Superior temporal gyrus (tissue), 1 donor: Measurements from ENCODE around the gene FRAS1.
"Not testable (repeated sequence)": the region's sequence is repeated elsewhere in the genome, so short reads cannot be mapped to it uniquely, and the experiment has no call there.

ENCODE experiments used
- DNase-seq: peaks from one replicate; pipeline ENCODE4 v3.0.0-alpha.2; 2016; ENCODE audit errors: extremely low spot score

The FRAS1 gene

DNA sequence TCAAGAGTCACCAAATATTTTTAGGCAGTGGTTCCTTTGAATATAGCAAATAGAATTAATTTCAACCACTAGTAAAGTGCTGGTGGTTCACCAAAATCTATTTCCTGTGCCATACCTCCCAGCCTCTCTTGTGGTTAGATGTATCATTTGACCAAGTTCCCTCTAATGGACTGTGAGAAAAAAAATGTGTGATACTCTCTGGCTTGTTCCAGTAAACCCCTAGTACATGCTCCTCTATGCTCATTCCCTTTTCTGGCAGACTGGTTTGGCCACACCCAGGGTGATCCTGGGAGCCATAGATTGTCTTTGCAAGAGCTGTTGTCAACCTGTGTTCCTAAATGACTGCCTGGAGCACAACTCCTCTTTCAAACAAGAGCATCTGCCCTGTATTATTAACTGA is 109.5 kb downstream of the FRAS1 start:
- no peak for DNase-seq

DNA sequence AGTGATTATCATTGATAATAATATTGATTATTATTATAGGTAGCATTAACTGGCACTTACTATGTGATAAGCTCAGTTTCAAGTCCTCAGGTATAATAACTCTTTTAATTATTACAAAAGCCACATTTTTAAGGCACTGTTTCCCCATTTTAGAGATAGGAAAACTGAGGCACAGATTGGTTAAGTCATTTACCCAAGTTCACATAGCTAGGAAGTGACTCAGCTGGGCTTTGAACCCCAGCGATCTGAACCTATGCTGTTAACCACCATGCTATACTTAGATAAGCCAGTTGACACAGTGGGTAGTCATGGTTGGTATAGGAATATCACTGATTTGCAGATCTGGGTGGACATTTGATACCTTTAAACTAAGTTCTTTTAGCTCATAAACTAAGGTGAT is 110.4 kb downstream of the FRAS1 start:
- no peak for DNase-seq

DNA sequence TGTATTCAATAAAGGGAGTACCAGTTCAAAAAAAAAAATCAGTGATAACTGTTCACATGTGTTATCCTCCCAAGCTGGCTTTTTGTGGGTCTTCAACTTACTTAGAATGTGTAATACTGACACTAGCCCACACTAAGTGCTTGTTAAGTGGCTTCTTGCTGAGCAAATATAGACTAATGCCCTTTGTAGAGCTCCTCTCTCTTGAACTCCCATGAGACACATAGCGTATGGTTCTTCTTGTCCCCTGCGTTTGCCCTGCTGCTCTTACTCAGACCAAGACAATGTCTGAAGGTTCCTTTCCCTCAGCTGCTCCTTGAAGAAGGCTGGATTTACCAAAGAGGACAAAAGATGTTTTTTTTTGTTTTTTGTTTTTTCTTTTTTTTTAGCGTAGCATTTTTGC is 110.9 kb downstream of the FRAS1 start:
- DNase-seq, result no peak

GRCh38 chr4:78169728-78170127 is 112.6 kb downstream of the FRAS1 start:
- DNase-seq, result no peak

GRCh38 chr4:78171482-78171881 is 114.4 kb downstream of the FRAS1 start:
- DNase-seq, result no peak

DNA sequence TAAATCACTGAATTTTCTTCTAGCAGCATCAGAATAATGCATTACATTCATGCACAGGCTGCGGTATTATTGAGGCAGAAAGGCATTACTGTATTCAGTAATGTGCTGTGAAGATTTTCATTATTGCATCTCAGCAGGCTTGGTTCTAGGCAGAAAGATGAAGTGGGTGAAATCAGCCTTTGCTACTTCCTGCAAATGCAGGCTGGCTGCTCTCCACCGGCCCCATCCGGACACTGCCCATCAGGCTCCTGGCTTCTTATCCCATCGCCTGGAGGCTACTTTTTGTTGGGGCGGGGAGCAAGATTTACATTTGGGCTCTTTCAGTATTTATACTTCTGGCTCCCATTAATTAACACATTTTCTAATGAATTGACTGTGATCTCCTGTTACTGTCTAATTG is 117.8 kb downstream of the FRAS1 start:
- DNase-seq, result no peak

DNA sequence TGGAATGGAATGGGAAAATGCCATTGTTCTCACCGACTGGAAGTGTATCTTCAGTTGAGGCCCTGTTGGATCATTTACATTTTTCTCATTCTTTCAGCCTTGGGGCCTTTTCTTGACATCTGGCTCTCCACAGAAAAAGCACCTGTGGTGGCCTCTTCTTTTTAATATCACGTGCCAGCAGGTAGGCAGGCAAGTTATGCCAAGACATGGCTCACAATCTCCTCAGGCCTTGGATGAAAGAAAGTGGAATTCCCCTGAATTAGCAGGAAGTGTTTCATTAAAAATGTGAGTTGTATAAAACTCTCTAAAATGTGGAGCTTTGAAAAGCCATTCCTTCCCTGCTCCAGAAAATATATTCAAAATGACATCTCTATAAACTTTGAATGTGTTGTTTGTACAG is 122.1 kb downstream of the FRAS1 start:
- DNase-seq, result no peak

GRCh38 chr4:78181681-78182234 is 124.6 kb downstream of the FRAS1 start:
- not testable (repeated sequence) for DNase-seq

DNA sequence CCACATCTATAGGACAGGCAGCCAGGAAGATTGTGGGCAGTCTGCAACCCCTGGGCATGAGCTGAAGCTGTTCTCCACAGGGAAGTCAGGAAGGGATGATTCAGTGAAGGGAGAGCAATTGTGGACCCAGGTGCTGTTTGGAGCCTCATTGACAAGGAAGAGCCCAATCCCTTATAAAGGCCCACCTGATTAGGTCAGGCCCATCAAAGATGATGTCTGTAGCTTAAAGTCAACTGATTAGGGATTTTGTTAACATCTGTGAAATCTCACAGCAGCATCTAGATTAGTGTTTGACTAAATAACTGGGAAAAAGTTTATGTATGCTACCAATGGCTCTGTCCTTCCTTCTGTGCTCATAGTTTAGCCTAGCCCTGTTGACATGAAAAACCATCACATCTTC is 127.5 kb downstream of the FRAS1 start:
- DNase-seq, result no peak

DNA sequence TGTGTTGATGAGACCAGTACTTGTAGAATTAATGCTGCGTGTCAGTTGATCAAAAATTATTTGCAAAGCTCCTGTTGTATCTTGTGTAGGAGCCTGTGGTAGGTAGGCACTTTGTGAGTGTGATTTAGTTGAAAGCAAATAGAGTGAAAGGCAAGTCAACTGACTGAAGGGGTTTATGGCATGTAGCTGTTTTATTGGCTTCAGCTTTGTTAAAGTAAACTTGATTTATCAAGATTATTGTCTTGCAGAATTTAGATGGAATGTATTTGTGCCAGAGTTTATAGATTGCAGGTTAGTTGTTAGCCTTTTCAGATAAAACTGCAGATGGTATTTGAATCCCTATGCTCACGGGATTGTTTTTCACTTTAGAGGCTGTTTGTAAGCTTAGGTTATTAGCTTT is 128.0 kb downstream of the FRAS1 start:
- no peak for DNase-seq

- DNase-seq, result no peak
These were observed 129.7 kb downstream of the FRAS1 start for GRCh38 chr4:78186597-78187543.

DNA sequence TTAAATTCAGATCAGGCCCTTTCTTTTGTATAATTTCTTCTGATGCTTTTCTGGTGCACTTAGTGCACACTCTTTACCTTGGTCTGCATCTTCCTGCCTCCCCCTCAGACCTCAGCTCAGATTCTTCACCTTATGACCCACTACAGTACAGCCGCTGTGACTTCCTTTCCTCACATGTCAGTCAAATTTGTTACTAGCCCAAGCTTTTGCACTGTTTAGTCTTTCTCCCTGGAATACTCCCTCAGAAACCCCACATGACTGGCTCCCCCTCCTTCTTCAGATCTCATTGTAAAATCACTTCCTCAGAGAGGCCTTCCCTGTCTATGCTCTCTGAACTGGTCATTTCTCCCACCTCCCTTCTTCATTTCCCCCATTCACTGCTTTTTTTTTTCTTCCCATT is 132.9 kb downstream of the FRAS1 start:
- no peak for DNase-seq

GRCh38 chr4:78190595-78190994 is 133.5 kb downstream of the FRAS1 start:
- DNase-seq, result no peak

- no peak for DNase-seq
These were observed 140.8 kb downstream of the FRAS1 start for GRCh38 chr4:78197947-78198346.

DNA sequence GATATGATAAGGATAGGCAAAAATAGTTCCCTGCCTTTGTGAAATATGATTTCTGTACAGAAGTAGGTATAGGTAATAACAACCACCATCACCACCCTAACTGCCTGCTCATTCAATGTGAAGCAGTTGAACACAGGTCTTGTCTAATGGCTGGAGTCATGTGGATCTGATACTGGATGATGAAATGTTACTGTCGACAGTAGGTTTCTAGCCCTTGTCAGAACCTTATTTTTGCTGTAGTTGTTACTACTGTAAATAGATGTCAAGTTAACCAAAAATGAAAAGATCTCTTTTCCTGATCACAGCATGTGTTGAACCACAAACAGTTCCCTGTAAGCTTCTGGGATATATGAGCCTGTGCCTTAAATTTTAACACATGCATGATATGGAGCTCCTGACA is 142.9 kb downstream of the FRAS1 start:
- DNase-seq, result no peak

DNA sequence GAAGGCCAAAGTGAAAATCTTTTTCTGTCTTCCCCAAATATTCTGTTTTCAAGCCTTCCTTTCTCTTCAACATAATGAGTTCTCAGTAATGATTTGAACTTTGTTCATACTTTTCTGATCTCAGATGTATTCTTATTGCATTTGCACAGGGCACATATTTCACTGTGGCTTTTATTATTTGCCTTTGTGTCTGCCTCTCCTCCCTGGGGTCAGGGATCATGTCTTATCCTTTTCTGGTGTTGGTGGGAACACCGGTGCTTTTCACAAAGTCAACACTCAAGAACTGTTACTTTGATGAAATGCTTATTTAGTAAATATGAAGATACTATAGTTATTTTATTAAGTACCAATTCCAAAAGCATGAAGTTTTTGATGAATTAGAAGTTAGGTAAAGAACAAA is 143.8 kb downstream of the FRAS1 start:
- DNase-seq, result no peak

DNA sequence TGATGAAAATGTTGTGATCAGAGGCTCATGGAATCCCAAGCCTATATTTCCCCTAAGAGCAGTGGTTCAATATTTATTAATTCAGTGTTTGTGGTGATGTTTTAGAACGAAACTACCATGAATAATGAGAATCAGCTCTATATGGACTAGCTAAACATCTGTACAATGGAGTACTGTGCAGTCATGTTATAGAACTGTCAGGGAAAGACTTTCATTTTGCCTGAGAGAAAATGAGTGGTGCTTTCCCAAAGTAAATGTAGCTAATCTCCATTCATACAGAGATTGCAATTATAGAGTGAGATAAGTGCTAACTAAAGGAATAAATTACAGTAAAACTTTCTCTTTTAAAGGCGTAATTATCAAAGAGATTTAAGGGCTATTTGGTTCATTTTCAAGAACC is 147.1 kb downstream of the FRAS1 start:
- no peak for DNase-seq

GRCh38 chr4:78205591-78205990 is 148.5 kb downstream of the FRAS1 start:
- no peak for DNase-seq

DNA sequence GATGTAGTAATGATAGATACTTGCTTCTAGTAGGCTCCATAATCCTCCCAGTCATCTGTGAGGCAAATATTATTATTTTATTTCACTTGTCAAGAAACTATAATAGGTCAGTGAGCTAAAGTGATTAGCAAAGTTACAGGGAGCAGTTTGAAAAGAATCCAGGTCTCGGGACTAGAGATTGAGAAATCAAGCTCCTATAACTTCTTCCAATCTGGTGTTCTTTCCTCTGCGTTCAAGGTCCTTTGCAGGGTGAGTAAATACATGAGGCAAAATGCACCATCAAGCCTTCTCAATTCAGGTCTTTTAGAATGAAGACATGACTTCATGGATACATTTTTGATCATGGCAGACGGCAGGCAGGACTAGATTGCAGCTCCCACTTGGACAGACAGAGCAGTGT is 150.4 kb downstream of the FRAS1 start:
- no peak for DNase-seq

DNA sequence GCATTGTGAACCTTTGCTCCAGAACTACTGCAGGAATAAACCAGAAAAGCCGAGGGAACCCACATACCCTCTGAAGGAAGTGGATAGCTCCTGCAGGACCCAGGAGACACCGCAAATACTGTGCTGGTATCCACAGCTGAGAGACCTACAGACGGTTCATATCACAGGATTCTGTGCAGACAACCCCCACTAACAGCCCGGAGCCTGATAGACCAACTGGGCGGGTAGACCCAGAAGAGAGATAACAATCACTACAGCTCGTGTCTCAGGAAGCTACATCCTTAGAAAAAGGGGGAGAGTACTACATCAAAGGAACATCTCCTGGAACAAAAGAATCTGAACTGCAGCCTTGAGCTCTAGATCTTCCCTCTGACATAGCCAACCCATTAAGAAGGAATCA is 150.8 kb downstream of the FRAS1 start:
- no peak for DNase-seq

- not testable (repeated sequence) for DNase-seq
These were observed 151.8 kb downstream of the FRAS1 start for GRCh38 chr4:78208896-78209295.

DNA sequence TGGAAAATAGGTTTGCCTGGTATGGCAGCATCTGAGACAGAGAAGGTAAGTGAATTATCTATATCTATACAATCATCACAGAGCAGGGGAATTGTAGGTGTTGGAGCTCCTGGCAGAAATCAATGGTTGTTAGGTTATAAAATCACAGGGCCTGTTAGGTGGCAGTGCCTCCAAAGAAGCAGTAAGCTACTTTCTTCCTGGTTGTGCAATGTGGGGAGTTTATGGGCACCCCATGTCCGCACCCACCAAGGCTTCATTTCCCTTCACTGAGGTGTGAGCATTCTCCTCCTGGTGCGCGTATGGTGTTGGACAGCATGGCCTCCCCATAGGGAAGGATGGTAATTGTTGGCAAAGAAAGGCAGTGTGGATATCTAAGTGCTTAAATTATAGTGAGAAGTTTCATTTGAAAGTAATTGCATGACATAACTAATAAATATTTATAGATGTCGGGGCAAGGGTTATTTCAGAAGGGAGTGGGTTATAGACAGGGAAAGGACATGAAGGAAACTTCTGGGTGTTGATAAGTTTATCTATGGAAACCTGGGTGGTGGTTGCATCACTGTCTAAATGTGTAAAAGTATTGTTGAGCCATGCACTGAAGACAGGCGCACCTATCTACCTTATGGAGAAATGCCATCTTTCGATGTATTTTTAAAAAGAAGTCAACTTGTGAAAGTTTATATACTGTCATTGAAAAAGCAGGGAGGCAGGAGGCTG is 153.7 kb downstream of the FRAS1 start:
- no peak for DNase-seq

GRCh38 chr4:78213218-78213617 is 156.1 kb downstream of the FRAS1 start:
- no peak for DNase-seq
